ENCODE results near the gene VPREB3.

GRCh38 chr22:23704829-23705228 is 49.4 kb downstream of the VPREB3 start:
- TF ChIP-seq CTCF (IDR thresholded peaks at IDR 0.05; ENCODE audit: low read depth, low read length) (no peak), EZH2phosphoT487 (IDR thresholded peaks at IDR 0.05; ENCODE audit: low read depth) (no peak)
